OCI-LY3 (cell line): ENCODE data around the gene EPHB4.
A peak's percentile ranks its signal among the peaks of the same experiment; 100 is the strongest.

Experiments
- H2AFZ ChIP-seq: fragments of 200-600, 300-600 bp; shearing (Covaris generic); 2 replicates; pipeline ENCODE4 v1.6.0; 2014; ENCODE audit warnings: antibody characterized with exemption, low read depth, low read length
- H3K27ac ChIP-seq: fragments of 200-600, 300-600 bp; sonication (generic); 2 replicates; pipeline ENCODE4 v1.5.1; 2014; ENCODE audit warnings: mild to moderate bottlenecking, low read length, moderate library complexity, mixed read lengths
- H3K27me3 ChIP-seq: fragments of 200-600, 300-600 bp; sonication (generic); 2 replicates; pipeline ENCODE4 v1.6.1; 2014; ENCODE audit warnings: low read depth, low read length, mixed read lengths
- H3K36me3 ChIP-seq: fragments of 200-600, 300-600 bp; sonication (generic); replicated peaks from 2 replicates; pipeline ENCODE3; 2014; ENCODE audit warnings: low read depth, low read length, mixed read lengths
- H3K4me1 ChIP-seq: fragments of 300-600, 200-600 bp; sonication (generic); 2 replicates; pipeline ENCODE4 v1.6.1; 2014; ENCODE audit warnings: low read length, mixed read lengths
- H3K4me2 ChIP-seq: fragments of 200-600, 300-600 bp; sonication (generic); 2 replicates; pipeline ENCODE4 v1.6.1; 2014; ENCODE audit warnings: low read length, mixed read lengths
- H3K4me3 ChIP-seq: fragments of 300-600, 200-600 bp; sonication (generic); 2 replicates; pipeline ENCODE4 v1.5.1; 2014; ENCODE audit warnings: antibody characterized with exemption, mild to moderate bottlenecking, low read length, moderate library complexity
- H3K79me2 ChIP-seq: fragments of 300-600, 200-600 bp; shearing (Covaris generic); 2 replicates; pipeline ENCODE4 v1.6.1; 2014; ENCODE audit warnings: mild to moderate bottlenecking, low read length, mixed read lengths
- H3K9ac ChIP-seq: fragments of 300-600, 200-600 bp; shearing (Covaris generic); 2 replicates; pipeline ENCODE4 v1.6.0; 2014; ENCODE audit warnings: mild to moderate bottlenecking, low read length, moderate library complexity
- H3K9me3 ChIP-seq: fragments of 200-600, 300-600 bp; shearing (Covaris generic); 2 replicates; pipeline ENCODE4 v1.6.1; 2014; ENCODE audit warnings: low read length, mixed read lengths; ENCODE audit not compliant: insufficient read depth
- H4K20me1 ChIP-seq: fragments of 200-600, 300-600 bp; sonication (generic); 2 replicates; pipeline ENCODE4 v1.6.1; 2016; ENCODE audit warnings: low read length, mixed read lengths; ENCODE audit not compliant: insufficient read depth
- EZH2phosphoT487 ChIP-seq: fragments of 200-600 bp; shearing (Covaris generic); IDR thresholded peaks from 2 replicates; pipeline ENCODE4 v1.6.1; 2018; ENCODE audit warnings: antibody characterized with exemption, mixed run types, low read depth
- TF ChIP-seq, protein P1 (sequence below): fragments of 200-600, 300-600 bp; sonication (generic); IDR thresholded peaks from 2 replicates; pipeline ENCODE4 v1.5.1; 2014; ENCODE audit warnings: antibody characterized with exemption, low read length, low read depth

Gene EPHB4

DNA sequence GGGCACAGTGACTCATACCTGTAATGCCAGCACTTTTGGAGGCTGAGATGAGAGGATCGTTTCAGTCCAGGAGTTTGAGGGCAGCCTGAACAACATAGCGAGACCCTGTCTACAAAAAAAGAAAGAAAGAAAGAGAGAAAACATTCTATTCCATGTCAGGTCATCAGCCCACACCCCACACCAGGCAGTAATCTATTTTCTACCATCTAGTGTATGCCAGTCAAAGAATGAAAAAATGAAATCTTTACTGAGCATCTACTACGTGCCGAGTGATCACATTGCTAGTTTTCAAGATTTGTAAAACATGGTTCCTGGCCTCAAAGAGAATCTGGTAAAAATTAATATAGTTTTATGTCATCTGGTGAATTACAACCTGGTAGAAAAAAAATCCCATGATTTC, 3.1 kb upstream of the EPHB4 start:
- Histone ChIP-seq H3K9me3 (no peaks in the 10 kb centered on the region), H3K4me3 (no peak overlapping the region), H4K20me1 (no peaks in the 10 kb centered on the region), H3K36me3 (no peaks in the 10 kb centered on the region), H3K4me1 (peaks cover 16% of the 10 kb centered on the region), H2AFZ (no peak overlapping the region), H3K27ac (no peak overlapping the region), H3K9ac (no peak overlapping the region), H3K4me2 (peak overlapping the region; percentile 6; the same call in 1 of the 2 replicates), H3K79me2 (no peaks in the 10 kb centered on the region), H3K27me3 (no peaks in the 10 kb centered on the region)
- TF ChIP-seq, protein P1, sequence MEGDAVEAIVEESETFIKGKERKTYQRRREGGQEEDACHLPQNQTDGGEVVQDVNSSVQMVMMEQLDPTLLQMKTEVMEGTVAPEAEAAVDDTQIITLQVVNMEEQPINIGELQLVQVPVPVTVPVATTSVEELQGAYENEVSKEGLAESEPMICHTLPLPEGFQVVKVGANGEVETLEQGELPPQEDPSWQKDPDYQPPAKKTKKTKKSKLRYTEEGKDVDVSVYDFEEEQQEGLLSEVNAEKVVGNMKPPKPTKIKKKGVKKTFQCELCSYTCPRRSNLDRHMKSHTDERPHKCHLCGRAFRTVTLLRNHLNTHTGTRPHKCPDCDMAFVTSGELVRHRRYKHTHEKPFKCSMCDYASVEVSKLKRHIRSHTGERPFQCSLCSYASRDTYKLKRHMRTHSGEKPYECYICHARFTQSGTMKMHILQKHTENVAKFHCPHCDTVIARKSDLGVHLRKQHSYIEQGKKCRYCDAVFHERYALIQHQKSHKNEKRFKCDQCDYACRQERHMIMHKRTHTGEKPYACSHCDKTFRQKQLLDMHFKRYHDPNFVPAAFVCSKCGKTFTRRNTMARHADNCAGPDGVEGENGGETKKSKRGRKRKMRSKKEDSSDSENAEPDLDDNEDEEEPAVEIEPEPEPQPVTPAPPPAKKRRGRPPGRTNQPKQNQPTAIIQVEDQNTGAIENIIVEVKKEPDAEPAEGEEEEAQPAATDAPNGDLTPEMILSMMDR = no peak
- TF ChIP-seq EZH2phosphoT487 = no peak

DNA sequence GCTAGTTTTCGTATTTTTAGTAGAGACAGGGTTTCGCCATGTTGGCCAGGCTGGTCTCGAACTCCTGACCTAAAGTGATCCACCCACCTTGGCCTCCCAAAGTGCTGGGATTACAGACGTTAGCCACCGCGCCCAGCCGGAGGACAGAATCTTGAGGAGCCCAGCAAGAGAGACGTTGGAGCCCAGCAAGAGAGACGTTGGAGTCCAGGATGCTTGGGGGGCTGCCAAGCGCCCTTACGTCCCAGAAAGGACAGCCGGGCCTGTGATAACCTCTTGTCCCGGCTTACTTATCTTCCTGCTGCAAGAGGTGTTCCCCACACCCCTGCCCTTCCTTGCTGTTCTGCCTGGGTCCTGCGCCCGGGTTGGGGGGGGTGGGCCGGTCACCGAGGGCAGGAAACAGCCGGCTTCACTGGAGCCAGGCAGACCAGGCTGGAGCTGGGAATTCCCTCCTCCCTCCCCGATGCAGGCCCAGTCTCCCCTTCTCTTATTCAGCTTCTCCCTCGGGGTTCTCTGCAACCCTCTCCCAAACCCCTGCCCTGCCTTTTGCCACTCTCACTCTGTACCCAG, 1.9 kb upstream of the EPHB4 start:
- Histone ChIP-seq H3K4me2 (no peak overlapping the region), H3K27me3 (no peaks in the 10 kb centered on the region), H3K4me3 (no peak overlapping the region), H3K79me2 (no peaks in the 10 kb centered on the region), H4K20me1 (no peaks in the 10 kb centered on the region), H3K36me3 (no peaks in the 10 kb centered on the region), H3K9ac (no peak overlapping the region), H3K9me3 (no peaks in the 10 kb centered on the region), H3K4me1 (peaks cover 20% of the 10 kb centered on the region), H2AFZ (no peak overlapping the region), H3K27ac (no peak overlapping the region)
- no peak for TF ChIP-seq EZH2phosphoT487
- TF ChIP-seq, protein P1 = no peak

DNA sequence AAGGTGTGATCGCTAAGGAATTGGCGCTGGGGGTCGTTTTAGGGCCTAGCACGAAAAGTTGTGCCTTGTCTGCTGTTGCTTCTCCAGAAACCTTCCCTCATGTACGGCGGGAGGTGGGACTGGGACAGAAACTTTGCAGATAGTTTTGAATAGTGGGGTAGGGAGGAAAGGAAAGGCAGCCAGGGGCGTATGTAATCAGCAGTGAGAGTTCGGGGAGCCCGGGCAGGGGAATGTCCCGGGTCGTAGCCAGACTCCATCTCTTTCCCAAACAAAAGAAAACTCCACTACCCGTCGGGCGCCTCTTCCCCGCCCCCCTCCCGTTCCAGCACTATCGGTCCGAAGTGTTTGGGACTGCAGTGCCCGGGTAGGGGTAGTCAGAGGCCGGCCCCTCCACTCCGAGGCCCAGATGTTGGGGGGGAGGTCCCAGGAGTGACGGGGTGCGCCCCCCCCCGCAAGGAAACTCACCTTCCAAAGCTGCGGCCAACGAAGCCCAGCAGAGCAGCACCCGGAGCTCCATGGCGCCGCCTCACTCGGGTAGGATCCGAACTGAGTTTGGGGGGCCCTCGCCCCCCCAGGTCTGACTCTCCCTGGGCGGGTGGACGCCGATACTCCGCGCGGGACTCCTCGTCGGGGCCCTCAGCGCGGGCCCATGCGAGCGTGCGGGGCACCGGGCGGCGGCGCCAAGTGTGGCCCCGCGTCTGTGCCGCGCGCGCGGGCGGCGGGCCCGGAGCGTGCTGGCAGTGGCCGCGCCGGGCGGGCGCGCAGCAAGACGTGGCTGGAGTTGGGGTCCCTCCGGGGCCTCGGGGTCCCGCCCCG, 601 bp downstream of the EPHB4 start:
- Histone ChIP-seq H4K20me1 (no peaks in the 10 kb centered on the region), H3K4me1 (peaks cover 20% of the 10 kb centered on the region), H3K9ac (no peak overlapping the region), H3K9me3 (no peaks in the 10 kb centered on the region), H3K4me2 (no peak overlapping the region), H3K27me3 (no peaks in the 10 kb centered on the region), H3K27ac (no peak overlapping the region), H3K4me3 (no peak overlapping the region), H3K79me2 (no peaks in the 10 kb centered on the region), H3K36me3 (no peaks in the 10 kb centered on the region), H2AFZ (no peak overlapping the region)
- TF ChIP-seq, protein P1 = no peak

DNA sequence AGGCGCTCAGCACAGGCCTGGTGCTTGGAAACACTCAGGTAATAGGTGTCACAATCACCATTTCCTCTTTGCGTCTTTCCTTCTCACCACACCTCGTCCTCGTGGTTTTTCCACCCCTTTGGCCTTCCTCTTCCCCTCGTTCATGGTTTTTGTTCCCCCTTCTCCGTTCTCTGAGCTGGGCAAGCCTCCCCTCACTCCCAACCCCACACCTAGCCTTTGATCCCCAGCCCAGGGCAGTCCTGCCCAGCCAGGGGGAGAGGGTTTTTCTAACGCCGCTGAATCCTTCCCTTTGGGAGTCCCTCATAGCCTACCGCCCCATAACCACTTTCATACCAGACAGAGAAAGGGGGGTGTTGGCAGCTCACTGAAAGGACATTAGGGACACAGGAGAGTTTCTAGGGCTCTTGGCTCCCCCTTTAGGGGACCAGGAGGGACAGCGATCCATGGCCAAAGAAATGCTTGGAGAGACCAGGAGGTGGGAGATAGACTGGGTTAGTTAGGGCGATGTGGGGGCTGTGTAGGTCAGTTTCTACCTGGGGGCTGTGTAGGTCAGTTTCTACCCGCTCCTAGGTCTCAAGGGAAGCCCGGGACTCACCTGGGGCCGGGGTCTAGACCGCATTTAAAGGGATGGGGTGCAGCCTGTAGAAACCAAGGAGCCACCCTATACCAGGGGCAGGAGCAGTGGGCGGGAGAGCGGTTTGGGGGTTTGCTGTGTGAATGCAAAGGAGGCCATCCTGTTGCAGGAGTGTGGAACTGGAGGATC, 1.4 kb downstream of the EPHB4 start:
- H3K9ac ChIP-seq = no peak overlapping the region; the same call in 1 of the 2 replicates
- peaks cover 20% of the 10 kb centered on the region for H3K4me1 ChIP-seq
- no peaks in the 10 kb centered on the region for H3K27me3 ChIP-seq
- H4K20me1 ChIP-seq = no peaks in the 10 kb centered on the region
- H3K4me3 ChIP-seq = no peak overlapping the region
- no peaks in the 10 kb centered on the region for H3K79me2 ChIP-seq
- peak overlapping the region; percentile 41 for H3K4me2 ChIP-seq
- no peak overlapping the region for H3K27ac ChIP-seq
- TF ChIP-seq, protein P1 = peak; percentile 36; the same call in 1 of the 2 replicates
- no peak for TF ChIP-seq EZH2phosphoT487
- H3K9me3 ChIP-seq = no peaks in the 10 kb centered on the region
- H3K36me3 ChIP-seq = no peaks in the 10 kb centered on the region
- no peak overlapping the region; the same call in 1 of the 2 replicates for H2AFZ ChIP-seq
